Epithelial cell of esophagus (primary cell): ENCODE data around the gene NME3.

Source experiments
- DNase-seq: peaks from one replicate; pipeline ENCODE4 v3.0.0; 2010; ENCODE audit warnings: low read depth
- H3K4me3 ChIP-seq: 2 replicates; pipeline ENCODE4 v1.5.1; 2011; ENCODE audit warnings: mild to moderate bottlenecking, low read length, control low read depth
- CTCF ChIP-seq: IDR thresholded peaks from 2 replicates; pipeline ENCODE4 v1.5.1; 2011; ENCODE audit warnings: low read depth, mild to moderate bottlenecking, low read length, control low read depth, inconsistent platforms; ENCODE audit not compliant: insufficient read depth; ENCODE audit errors: missing control alignments

The NME3 gene

GRCh38 chr16:1793578-1794220, 22.4 kb upstream of the NME3 start, which contains the start of gene IGFALS:
Gene IGFALS (minus strand): TSS chr16:1793705. CDS start chr16:1793652, 53 bp downstream.
- no peak for TF ChIP-seq CTCF
- DNase-seq: no peak
- H3K4me3 ChIP-seq: no peak within 1 kb of the TSS

- no peak for DNase-seq
- H3K4me3 ChIP-seq: no peak overlapping the region
- TF ChIP-seq CTCF: no peak
Observed at GRCh38 chr16:1792836-1793577, 21.7 kb upstream of the NME3 start.

- TF ChIP-seq CTCF: no peak
- DNase-seq: no peak
- no peak overlapping the region for H3K4me3 ChIP-seq
Observed at GRCh38 chr16:1791943-1792812, 20.8 kb upstream of the NME3 start.

GRCh38 chr16:1791256-1791942, 20.1 kb upstream of the NME3 start:
- H3K4me3 ChIP-seq: no peak overlapping the region
- no peak for TF ChIP-seq CTCF
- no peak for DNase-seq

GRCh38 chr16:1790611-1791255, 19.4 kb upstream of the NME3 start:
- no peak for TF ChIP-seq CTCF
- no peak overlapping the region for H3K4me3 ChIP-seq
- DNase-seq: no peak

GRCh38 chr16:1790261-1790610, 18.9 kb upstream of the NME3 start:
- DNase-seq: no peak
- TF ChIP-seq CTCF: no peak
- no peak overlapping the region for H3K4me3 ChIP-seq
